Measurements from ENCODE around the gene MMP28.
A peak's percentile ranks its signal among the peaks of the same experiment; 100 is the strongest.

The MMP28 gene

DNA sequence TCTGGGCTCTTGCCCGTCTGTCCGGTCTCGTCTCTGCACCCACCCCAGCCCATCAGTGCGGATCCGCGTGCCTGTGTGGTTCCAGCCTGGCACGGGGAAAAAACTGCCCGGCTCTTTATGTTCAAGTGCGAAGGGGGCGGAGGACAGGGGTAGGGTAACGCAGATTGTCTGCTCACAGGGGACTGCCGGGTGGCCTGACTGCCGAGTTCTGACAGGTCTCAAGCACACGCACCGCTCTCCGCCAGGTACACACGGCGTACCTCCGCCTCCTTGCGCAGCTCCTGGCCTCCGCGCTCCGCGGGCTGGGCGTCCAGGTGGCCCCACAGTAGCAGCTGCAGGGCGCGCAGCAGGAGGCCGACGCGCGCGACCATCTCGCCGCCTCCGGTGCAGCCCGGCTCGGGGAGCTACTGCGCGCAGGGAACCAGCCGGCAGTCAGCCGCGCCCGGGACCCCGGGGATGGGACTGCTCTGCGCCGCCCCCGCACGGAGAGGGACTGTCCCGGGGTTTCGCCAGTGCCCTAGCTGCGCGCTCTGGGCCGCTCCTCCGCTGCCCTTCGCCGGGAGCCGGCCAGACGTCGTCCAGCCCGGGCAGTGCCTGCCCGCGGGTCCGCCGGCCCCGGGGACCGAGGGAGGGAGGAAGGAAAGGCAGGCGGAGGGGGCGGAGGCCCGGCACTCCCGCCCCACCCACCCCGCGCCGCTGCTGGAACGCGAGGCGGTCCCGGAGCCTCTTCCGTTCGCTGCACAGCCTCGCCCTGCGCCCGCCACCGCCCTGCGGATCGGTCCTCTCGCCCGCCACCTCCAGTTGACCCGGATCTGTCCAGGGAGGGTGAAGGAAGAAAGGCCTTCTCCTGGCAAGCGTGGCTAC, at the start of gene MMP28:
MMP28 (minus strand) TSS at position 635 of the 864 bp plus-strand sequence; CDS start at position 371, 264 bp downstream.
- in situ Hi-C loops (cut with MboI; ENCODE audit: low sequenced_read_pairs, unreplicated experiment): no loop called here
- TF ChIP-seq, protein P1, sequence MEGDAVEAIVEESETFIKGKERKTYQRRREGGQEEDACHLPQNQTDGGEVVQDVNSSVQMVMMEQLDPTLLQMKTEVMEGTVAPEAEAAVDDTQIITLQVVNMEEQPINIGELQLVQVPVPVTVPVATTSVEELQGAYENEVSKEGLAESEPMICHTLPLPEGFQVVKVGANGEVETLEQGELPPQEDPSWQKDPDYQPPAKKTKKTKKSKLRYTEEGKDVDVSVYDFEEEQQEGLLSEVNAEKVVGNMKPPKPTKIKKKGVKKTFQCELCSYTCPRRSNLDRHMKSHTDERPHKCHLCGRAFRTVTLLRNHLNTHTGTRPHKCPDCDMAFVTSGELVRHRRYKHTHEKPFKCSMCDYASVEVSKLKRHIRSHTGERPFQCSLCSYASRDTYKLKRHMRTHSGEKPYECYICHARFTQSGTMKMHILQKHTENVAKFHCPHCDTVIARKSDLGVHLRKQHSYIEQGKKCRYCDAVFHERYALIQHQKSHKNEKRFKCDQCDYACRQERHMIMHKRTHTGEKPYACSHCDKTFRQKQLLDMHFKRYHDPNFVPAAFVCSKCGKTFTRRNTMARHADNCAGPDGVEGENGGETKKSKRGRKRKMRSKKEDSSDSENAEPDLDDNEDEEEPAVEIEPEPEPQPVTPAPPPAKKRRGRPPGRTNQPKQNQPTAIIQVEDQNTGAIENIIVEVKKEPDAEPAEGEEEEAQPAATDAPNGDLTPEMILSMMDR (IDR thresholded peaks at IDR 0.05; ENCODE audit: borderline replicate concordance, control extremely low read depth, extremely low read depth, insufficient read depth, missing control alignments): no peak
- peak; percentile 69 for DNase-seq (ENCODE audit: low spot score)

- DNase-seq (ENCODE audit: low spot score): no peak
- in situ Hi-C loops (cut with MboI; ENCODE audit: low sequenced_read_pairs, unreplicated experiment): no loop called here
- TF ChIP-seq, protein P1 (IDR thresholded peaks at IDR 0.05; ENCODE audit: borderline replicate concordance, control extremely low read depth, extremely low read depth, insufficient read depth, missing control alignments): no peak
Observed at GRCh38 chr17:35844547-35844946, 49.1 kb upstream of the MMP28 start.

- TF ChIP-seq, protein P1 (IDR thresholded peaks at IDR 0.05; ENCODE audit: borderline replicate concordance, control extremely low read depth, extremely low read depth, insufficient read depth, missing control alignments): no peak
- in situ Hi-C loops (cut with MboI; ENCODE audit: low sequenced_read_pairs, unreplicated experiment): no loop called here
- DNase-seq (ENCODE audit: low spot score): no peak
Observed at GRCh38 chr17:35843698-35844097, 48.3 kb upstream of the MMP28 start.

DNA sequence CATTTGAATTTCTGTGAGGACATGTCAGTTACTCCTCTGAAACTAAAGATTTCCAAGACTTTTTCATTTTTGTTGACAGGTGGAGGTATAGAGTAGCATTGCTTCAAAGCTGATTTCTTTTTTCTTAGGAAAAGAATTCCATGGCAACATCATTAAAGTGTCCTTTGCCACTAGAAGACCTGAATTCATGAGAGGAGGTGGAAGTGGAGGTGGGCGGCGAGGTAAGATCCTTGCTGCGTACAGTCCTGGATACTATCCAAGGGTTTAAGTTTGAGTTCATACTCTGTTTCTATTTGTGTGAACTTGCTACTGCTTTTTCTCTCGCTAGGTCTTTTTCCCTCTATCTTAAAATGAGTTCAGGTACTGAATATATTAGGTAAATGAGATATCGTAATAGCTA, 46.8 kb upstream of the MMP28 start:
- TF ChIP-seq, protein P1 (IDR thresholded peaks at IDR 0.05; ENCODE audit: borderline replicate concordance, control extremely low read depth, extremely low read depth, insufficient read depth, missing control alignments): no peak
- in situ Hi-C loops (cut with MboI; ENCODE audit: low sequenced_read_pairs, unreplicated experiment): no loop called here
- DNase-seq (ENCODE audit: low spot score): no peak

DNA sequence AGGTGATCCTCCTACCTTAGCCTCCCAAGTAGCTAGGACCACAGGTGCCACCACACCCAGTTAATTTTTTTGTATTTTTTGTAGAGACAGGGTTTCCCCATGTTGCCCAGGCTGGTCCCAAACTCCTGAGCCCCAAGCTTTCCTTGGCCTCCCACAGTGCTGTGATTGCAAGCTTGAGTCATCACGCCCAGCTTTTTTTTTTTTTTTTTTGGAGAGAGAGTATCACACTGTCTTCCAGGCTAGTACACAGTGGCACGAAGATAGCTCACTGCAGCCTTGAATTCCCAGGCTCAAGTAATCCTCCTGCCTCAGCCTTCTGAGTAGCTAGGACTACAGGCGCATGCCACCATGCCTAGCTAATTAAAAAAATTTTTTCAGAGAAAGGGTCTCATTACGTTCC, 46.1 kb upstream of the MMP28 start:
- TF ChIP-seq, protein P1 (IDR thresholded peaks at IDR 0.05; ENCODE audit: borderline replicate concordance, control extremely low read depth, extremely low read depth, insufficient read depth, missing control alignments): no peak
- DNase-seq (ENCODE audit: low spot score): no peak
- in situ Hi-C loops (cut with MboI; ENCODE audit: low sequenced_read_pairs, unreplicated experiment): no loop called here

DNA sequence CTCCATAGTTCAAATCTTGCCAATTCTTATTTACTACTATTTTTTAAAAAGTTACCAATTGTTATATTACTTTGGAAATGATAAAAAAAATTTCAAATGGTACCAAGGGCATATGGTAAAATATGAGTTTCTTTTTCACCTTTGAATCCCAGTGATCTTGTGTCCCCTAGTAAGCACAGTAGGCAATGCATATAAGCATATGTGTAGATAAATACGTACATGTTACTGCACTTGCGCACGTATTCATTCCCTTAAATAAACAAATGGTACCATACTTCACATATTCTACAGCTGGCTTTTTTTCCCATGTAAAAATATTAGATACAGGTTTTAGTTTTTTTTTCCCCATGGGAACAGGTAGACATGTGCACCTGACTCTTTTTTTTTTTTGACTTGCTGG, 45.7 kb upstream of the MMP28 start:
- TF ChIP-seq, protein P1 (IDR thresholded peaks at IDR 0.05; ENCODE audit: borderline replicate concordance, control extremely low read depth, extremely low read depth, insufficient read depth, missing control alignments): no peak
- no peak for DNase-seq (ENCODE audit: low spot score)
- in situ Hi-C loops (cut with MboI; ENCODE audit: low sequenced_read_pairs, unreplicated experiment): no loop called here

All from GM13976 (cell line).